Activated T-cell treated with anti-CD3 and anti-CD28 coated beads for 1 hour (primary cell): ENCODE results near the gene PNKP.
A peak's percentile ranks its signal among the peaks of the same experiment; 100 is the strongest.

ENCODE experiments used
- DNase-seq: peaks from one replicate; pipeline ENCODE4 v3.0.0-alpha.2; 2020; ENCODE audit warnings: low read depth

Gene PNKP

DNA sequence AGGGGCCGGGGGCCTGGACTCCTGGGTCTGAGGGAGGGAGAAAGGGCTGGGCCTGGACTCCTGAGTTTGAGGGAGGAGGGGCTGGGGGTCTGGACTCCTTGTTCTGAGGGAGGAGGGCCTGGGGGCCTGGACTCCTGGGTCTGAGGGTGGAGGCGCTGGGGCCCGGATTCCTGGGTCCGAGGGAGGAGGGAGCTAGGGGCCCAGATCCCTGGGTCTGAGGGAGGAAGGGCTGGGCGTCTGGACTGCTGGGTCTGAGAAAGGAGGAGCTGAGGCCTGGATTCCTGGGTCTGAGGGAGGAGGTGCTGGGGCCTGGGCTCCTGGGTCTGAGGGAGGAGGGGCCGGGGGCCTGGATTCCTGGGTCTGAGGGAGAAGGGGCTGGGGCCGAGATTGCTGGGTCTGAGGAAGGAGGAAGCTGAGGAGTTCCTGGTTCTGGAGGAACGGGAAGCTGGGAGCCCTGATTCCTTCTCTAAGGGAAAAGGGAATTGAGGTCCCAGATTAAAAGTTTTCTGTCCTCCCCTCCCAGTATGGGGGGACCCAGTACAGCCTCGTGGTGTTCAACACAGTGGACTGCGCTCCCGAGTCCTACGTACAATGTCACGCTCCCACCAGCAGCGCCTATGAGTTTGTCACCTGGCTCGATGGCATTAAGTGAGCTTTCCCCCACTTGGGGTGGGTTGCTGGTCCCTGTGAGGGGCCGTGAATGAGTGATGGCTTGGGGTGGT, 48.6 kb downstream of the PNKP start:
- no peak for DNase-seq

DNA sequence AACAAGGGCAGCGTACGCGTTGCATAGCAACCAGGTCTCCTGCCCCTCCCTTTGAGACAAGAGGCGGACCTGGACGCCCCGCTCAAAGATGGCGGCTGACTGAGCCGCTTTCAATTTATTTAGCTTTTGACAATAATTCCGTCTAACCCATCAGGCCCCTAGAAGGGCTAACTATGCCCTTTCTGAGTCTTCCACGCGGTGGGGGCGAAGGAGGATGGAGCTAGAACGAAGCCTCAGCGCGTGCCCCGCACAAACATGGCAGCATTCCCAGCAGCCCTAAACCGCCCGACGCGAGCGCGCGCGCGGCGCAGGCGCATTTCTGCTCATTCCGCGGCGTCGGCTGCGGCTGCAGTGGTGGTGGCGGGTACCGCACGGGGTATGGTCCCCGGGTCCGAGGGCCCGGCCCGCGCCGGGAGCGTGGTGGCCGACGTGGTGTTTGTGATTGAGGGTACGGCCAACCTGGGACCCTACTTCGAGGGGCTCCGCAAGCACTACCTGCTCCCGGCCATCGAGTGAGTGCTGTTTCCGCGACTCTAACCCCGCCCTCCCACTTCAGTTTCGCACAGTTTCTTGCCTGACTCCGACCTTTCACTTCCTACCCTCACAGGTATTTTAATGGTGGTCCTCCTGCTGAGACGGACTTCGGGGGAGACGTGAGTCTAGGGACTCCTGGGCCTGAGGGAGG, 49.3 kb downstream of the PNKP start, which contains the start of gene MED25:
Gene MED25 (plus strand): TSS at position 326 of the 685 bp plus-strand sequence. CDS start 53 bp downstream, at position 379.
- DNase-seq, result peak; percentile 83

DNA sequence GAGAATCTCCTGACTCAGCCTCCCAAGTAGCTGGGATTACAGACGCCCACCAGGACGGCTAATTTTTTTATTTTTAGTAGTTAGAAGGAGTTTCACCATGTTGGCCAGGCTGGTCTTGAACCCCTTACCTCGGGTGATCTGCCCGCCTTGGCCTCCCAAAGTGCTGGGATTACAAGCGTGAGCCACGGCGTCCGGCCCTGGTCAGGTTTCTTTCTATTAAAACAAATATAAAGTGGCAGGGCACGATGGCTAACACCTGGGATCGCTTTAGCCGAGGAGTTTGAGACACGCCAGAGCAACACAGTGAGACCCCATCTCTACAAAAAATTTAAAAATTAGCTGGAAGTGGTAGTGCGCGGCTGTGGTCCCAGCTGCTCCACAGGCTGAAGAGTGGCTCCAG, 50.8 kb downstream of the PNKP start:
- DNase-seq, result no peak

DNA sequence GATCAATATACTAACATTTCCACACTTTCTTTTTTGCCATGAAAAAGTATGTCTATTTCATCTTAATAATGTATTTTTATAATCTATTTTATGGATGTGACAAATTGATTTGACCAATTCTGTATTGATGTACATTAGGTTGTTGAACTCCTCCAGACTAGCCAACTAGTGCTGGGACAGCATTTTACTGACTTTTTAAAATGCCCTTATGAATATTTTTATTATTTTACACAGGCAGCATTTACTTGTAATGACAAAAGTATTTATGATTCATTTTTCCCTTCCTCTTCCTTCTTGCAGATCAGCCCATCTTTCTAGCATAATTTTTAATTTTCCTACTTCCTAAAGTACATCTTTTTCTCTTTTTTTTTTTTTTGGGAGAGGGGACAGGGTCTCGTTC, 53.4 kb downstream of the PNKP start:
- DNase-seq, result no peak

DNA sequence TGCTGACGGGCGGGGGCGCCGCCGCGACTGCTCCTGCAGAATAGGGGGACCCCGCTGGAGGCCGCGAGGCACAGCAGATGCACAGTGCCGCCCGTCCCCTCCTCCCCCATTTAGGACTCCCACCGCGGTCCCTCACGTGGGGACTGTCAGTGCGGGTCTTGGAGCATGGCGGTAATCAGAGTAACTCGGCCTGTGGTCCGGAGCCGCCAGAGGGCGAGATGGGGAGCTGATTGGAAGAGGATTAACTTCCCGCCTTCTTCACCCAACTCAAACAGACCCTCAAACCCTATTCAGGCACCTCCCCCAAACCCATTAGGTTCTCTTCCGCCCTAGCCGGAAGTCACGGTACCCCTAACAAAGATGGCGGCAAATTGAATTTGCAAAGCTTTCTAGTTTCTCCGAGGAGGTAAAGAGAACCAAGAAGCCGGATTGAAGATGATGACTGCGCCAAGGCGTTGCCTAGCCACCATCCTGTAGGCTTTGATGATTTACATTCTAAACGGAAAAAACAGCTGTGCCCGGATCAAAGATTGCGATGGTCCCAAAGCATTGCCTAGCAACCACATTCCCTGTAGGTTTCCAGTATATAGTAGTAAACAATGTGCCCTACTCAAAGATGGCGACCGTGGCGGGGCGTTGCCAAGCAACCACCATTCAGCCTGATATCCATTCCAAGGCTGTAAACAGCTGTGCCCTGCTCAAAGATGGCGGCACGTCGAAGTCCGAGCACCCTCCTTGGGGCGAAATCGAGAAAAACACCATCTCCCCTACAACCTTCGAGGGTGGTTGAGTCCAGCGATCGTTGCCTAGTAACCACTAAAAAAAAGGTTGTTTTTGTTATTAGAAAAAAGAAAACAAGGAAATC, 54.1 kb downstream of the PNKP start, which contains the start of gene FUZ:
Gene FUZ (minus strand): TSS at position 296 of the 865 bp plus-strand sequence. CDS start 186 bp downstream, at position 110.
- DNase-seq, result peak; percentile 83

DNA sequence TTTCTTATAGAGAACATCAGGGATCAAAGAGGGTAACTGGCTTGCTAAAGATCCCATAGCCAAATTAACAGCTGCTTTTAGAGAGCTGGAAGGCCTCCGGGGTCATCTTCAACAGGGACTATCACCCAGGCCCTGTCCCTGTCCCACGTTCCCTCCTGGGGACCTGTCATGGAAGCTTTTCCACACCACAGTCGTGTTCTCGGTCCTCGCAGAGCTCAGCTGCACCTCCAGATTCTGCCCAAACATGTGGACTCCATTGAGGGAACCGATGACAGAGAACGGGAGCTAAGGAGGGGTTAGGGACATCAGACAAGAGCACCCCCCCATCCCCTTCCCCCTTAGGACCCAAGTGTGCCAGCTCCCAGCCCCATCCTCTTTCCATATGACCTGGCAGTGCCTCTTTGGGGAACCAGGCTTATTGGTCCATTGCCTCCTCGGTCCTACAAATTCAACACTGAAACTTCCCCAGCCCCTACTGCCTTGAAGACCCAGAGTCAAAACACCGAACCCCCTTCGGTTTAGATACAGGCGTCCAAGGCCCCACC, 54.9 kb downstream of the PNKP start:
- DNase-seq, result no peak

DNA sequence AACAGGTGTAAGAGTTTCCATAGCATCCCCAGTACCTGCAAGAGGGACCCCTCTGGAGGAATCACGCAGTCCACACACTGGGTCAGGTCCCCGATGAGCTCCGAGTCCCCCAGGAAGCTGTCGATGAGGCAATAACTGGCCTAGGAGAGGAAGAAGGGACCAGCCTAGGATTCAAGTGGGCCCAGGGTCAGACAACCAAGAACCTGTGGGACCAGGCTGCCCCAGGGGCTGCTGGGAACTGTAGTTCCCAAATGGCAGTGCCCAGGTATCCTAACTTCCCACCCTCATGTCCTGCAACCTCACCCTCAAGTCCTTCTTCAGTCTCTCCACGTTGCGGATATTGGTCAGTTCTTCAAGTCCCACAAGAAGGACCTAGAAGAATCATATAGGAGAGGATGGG, 56.0 kb downstream of the PNKP start:
- DNase-seq, result no peak
